Measurements from ENCODE around the gene GALNT2. TPM values are rescaled to one million over a fixed set of nuclear protein-coding genes. Genes with fewer than 3 reads are reported as not detected.

GALNT2 gene
- total and polyA plus RNA-seq, 4 experiments from 2014 or later, result 11.5 to 20.9 (median 15.8) TPM

GRCh38 chr1:230112131-230112701, 45.2 kb downstream of the GALNT2 start:
- Histone ChIP-seq H3K36me3 (ENCODE audit: insufficient read depth, low read length) (no peaks in the 10 kb centered on the region), H3K27ac (ENCODE audit: low read depth, low read length) (no peak overlapping the region), H3K4me3 (ENCODE audit: low read length in 2 of 2) (no peak overlapping the region), H3K27me3 (ENCODE audit: insufficient read depth, low read length) (no peaks in the 10 kb centered on the region), H3K4me1 (ENCODE audit: insufficient read depth, low read length) (peaks cover 9% of the 10 kb centered on the region), H3K9me3 (ENCODE audit: control insufficient read depth in 1 of 2, low read length in 2 of 2) (no peaks in the 10 kb centered on the region)
- H3K4me3 Mint-ChIP-seq, result no peak overlapping the region
- no peaks in the 10 kb centered on the region for H3K27me3 Mint-ChIP-seq
- peak overlapping the region in 1 of 7 donors; percentile 37 for H3K27ac Mint-ChIP-seq
- POLR2A ChIA-PET (ENCODE audit: partially characterized antibody), result no interaction called here
- peaks cover 14 to 30% of the 10 kb centered on the region in 2 donors for H3K36me3 Mint-ChIP-seq
- intact Hi-C loops (cut with micrococcal nuclease), result no loop called here
- no peak for DNase-seq
- H3K4me1 Mint-ChIP-seq, result peaks cover 17 to 36% (median 29%) of the 10 kb centered on the region in 4 donors
- H3K9me3 Mint-ChIP-seq, result no peaks in the 10 kb centered on the region
- CTCF ChIA-PET (ENCODE audit: partially characterized antibody), result no interaction called here

GRCh38 chr1:230112782-230113181, 45.7 kb downstream of the GALNT2 start:
- H3K27me3 Mint-ChIP-seq, result no peaks in the 10 kb centered on the region
- no peak overlapping the region for H3K27ac Mint-ChIP-seq
- intact Hi-C loops (cut with micrococcal nuclease), result no loop called here
- peaks cover 9% of the 10 kb centered on the region for H3K4me1 ChIP-seq (ENCODE audit: insufficient read depth, low read length)
- H3K36me3 ChIP-seq (ENCODE audit: insufficient read depth, low read length), result no peaks in the 10 kb centered on the region
- ChIA-PET CTCF (ENCODE audit: partially characterized antibody) (no interaction called here), POLR2A (ENCODE audit: partially characterized antibody) (no interaction called here)
- DNase-seq, result no peak
- no peaks in the 10 kb centered on the region for H3K9me3 Mint-ChIP-seq
- H3K4me3 Mint-ChIP-seq, result no peak overlapping the region
- H3K4me1 Mint-ChIP-seq, result peaks cover 17 to 37% (median 27%) of the 10 kb centered on the region in 4 donors
- H3K36me3 Mint-ChIP-seq, result peaks cover 14 to 32% of the 10 kb centered on the region in 2 donors
- H3K27me3 ChIP-seq (ENCODE audit: insufficient read depth, low read length), result no peaks in the 10 kb centered on the region
- H3K4me3 ChIP-seq (ENCODE audit: low read length in 2 of 2), result no peak overlapping the region
- no peak overlapping the region for H3K27ac ChIP-seq (ENCODE audit: low read depth, low read length)
- no peaks in the 10 kb centered on the region for H3K9me3 ChIP-seq (ENCODE audit: control insufficient read depth in 1 of 2, low read length in 2 of 2)

- POLR2A ChIA-PET (ENCODE audit: partially characterized antibody), result no interaction called here
Observed at GRCh38 chr1:230113235-230113592, 46.2 kb downstream of the GALNT2 start.

GRCh38 chr1:230113593-230114236, 46.7 kb downstream of the GALNT2 start:
- H3K4me1 Mint-ChIP-seq, result peaks cover 16 to 31% (median 23%) of the 10 kb centered on the region in 4 donors
- peak overlapping the region in 1 of 8 donors; percentile 8 for H3K4me3 Mint-ChIP-seq
- peaks cover 14 to 35% of the 10 kb centered on the region in 2 donors for H3K36me3 Mint-ChIP-seq
- ChIA-PET POLR2A (ENCODE audit: partially characterized antibody) (no interaction called here), CTCF (ENCODE audit: partially characterized antibody) (interaction anchor here (0.7 kb wide), 1 partner anchor 397 kb away, joined by 3 read pairs; no protein-coding TSS in a partner anchor)
- H3K9me3 Mint-ChIP-seq, result no peaks in the 10 kb centered on the region
- peaks cover 9% of the 10 kb centered on the region for H3K4me1 ChIP-seq (ENCODE audit: insufficient read depth, low read length)
- no peak for DNase-seq
- H3K4me3 ChIP-seq (ENCODE audit: low read length in 2 of 2), result no peak overlapping the region
- H3K27ac ChIP-seq (ENCODE audit: low read depth, low read length), result no peak overlapping the region
- intact Hi-C loops (cut with micrococcal nuclease), result no loop called here
- peak overlapping the region in 2 of 7 donors; percentile 25 to 36 for H3K27ac Mint-ChIP-seq
- no peaks in the 10 kb centered on the region for H3K9me3 ChIP-seq (ENCODE audit: control insufficient read depth in 1 of 2, low read length in 2 of 2)
- no peaks in the 10 kb centered on the region for H3K27me3 ChIP-seq (ENCODE audit: insufficient read depth, low read length)
- H3K27me3 Mint-ChIP-seq, result no peaks in the 10 kb centered on the region
- H3K36me3 ChIP-seq (ENCODE audit: insufficient read depth, low read length), result no peaks in the 10 kb centered on the region

More at GRCh38 chr1:230113235-230113592, 46.2 kb downstream of the GALNT2 start:
- intact Hi-C loops (cut with micrococcal nuclease), result no loop called here
- Histone ChIP-seq H3K9me3 (ENCODE audit: control insufficient read depth in 1 of 2, low read length in 2 of 2) (no peaks in the 10 kb centered on the region), H3K4me1 (ENCODE audit: insufficient read depth, low read length) (peaks cover 9% of the 10 kb centered on the region), H3K36me3 (ENCODE audit: insufficient read depth, low read length) (no peaks in the 10 kb centered on the region), H3K27ac (ENCODE audit: low read depth, low read length) (no peak overlapping the region), H3K4me3 (ENCODE audit: low read length in 2 of 2) (no peak overlapping the region), H3K27me3 (ENCODE audit: insufficient read depth, low read length) (no peaks in the 10 kb centered on the region)
- DNase-seq, result no peak
- Mint-ChIP-seq H3K9me3 (no peaks in the 10 kb centered on the region), H3K4me1 (peaks cover 17 to 34% (median 27%) of the 10 kb centered on the region in 4 donors), H3K4me3 (peak overlapping the region in 1 of 8 donors; percentile 8), H3K36me3 (peaks cover 14 to 35% of the 10 kb centered on the region in 2 donors), H3K27me3 (no peaks in the 10 kb centered on the region), H3K27ac (peak overlapping the region in 2 of 7 donors; percentile 25 to 36)
- CTCF ChIA-PET (ENCODE audit: partially characterized antibody), result interaction anchor here (0.7 kb wide), 1 partner anchor 397 kb away, joined by 3 read pairs; no protein-coding TSS in a partner anchor

- ChIA-PET CTCF (ENCODE audit: partially characterized antibody) (interaction anchor here (0.7 kb wide), 1 partner anchor 398 kb away, joined by 3 read pairs; no protein-coding TSS in a partner anchor), POLR2A (ENCODE audit: partially characterized antibody) (no interaction called here)
- H3K4me3 ChIP-seq (ENCODE audit: low read length in 2 of 2), result no peak overlapping the region
- H3K27me3 ChIP-seq (ENCODE audit: insufficient read depth, low read length), result no peaks in the 10 kb centered on the region
- H3K9me3 ChIP-seq (ENCODE audit: control insufficient read depth in 1 of 2, low read length in 2 of 2), result no peaks in the 10 kb centered on the region
- intact Hi-C loops (cut with micrococcal nuclease), result no loop called here
- Mint-ChIP-seq H3K36me3 (peaks cover 14 to 35% of the 10 kb centered on the region in 2 donors), H3K27me3 (no peaks in the 10 kb centered on the region), H3K9me3 (no peaks in the 10 kb centered on the region), H3K4me1 (peaks cover 17 to 27% (median 21%) of the 10 kb centered on the region in 4 donors), H3K4me3 (no peak overlapping the region), H3K27ac (no peak overlapping the region)
- H3K4me1 ChIP-seq (ENCODE audit: insufficient read depth, low read length), result peaks cover 9% of the 10 kb centered on the region
- no peaks in the 10 kb centered on the region for H3K36me3 ChIP-seq (ENCODE audit: insufficient read depth, low read length)
- no peak for DNase-seq
- no peak overlapping the region for H3K27ac ChIP-seq (ENCODE audit: low read depth, low read length)
Observed at GRCh38 chr1:230114237-230114651, 47.2 kb downstream of the GALNT2 start.

DNA sequence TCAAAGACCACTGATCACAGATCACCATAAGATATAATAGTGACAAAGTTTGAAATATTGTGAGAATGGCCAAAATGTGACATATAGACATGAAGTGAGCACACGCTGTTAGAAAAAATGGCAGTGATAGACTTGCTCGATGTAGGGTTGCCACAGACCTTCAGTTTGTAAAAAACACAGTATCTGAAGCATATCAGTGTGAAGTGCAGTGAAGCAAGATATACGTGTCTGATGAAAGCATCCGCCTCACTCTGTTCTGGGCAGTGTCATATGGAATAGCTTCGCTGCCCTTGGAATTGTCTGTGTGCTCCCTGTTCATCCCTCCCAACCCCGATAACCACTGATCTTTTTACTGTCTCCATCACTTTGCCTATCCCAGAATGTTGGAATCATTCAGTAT, 50.7 kb downstream of the GALNT2 start:
- no peaks in the 10 kb centered on the region for H3K27me3 Mint-ChIP-seq
- ChIA-PET POLR2A (ENCODE audit: partially characterized antibody) (no interaction called here), CTCF (ENCODE audit: partially characterized antibody) (no interaction called here)
- H3K9me3 Mint-ChIP-seq, result no peaks in the 10 kb centered on the region
- H3K36me3 ChIP-seq (ENCODE audit: insufficient read depth, low read length), result no peaks in the 10 kb centered on the region
- DNase-seq, result no peak
- H3K4me3 ChIP-seq (ENCODE audit: low read length in 2 of 2), result no peak overlapping the region
- intact Hi-C loops (cut with micrococcal nuclease), result no loop called here
- no peak overlapping the region for H3K27ac Mint-ChIP-seq
- H3K4me1 ChIP-seq (ENCODE audit: insufficient read depth, low read length), result no peaks in the 10 kb centered on the region
- peaks cover 12 to 41% of the 10 kb centered on the region in 2 donors for H3K36me3 Mint-ChIP-seq
- H3K4me3 Mint-ChIP-seq, result no peak overlapping the region
- no peaks in the 10 kb centered on the region for H3K27me3 ChIP-seq (ENCODE audit: insufficient read depth, low read length)
- no peak overlapping the region for H3K27ac ChIP-seq (ENCODE audit: low read depth, low read length)
- H3K4me1 Mint-ChIP-seq, result peaks cover 14 to 33% (median 20%) of the 10 kb centered on the region in 4 donors
- no peaks in the 10 kb centered on the region for H3K9me3 ChIP-seq (ENCODE audit: control insufficient read depth in 1 of 2, low read length in 2 of 2)

DNA sequence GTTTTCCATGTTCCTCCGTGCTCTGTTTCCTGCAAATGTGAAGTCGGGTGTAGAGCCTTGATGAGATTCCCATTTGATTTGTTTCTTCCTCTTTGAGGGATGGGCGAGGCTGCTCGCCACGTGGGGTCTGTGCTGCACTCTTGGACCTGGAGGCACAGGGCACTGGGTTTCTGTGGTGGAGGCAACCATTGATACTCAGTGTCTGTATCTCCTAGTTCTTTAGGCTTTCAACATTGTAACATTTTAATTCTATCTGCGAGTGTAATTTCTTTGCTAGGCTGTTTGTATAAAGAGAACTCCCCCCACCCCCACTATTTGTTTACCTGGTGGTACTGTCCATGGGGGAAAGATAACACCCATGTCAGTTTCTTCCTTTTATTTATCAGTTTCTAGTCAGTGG, 52.3 kb downstream of the GALNT2 start:
- intact Hi-C loops (cut with micrococcal nuclease), result no loop called here
- Mint-ChIP-seq H3K9me3 (no peaks in the 10 kb centered on the region), H3K4me1 (peaks cover 25 to 42% (median 32%) of the 10 kb centered on the region in 4 donors)

More for the DNA sequence above, 52.3 kb downstream of the GALNT2 start:
- Histone ChIP-seq H3K9me3 (ENCODE audit: control insufficient read depth in 1 of 2, low read length in 2 of 2) (no peaks in the 10 kb centered on the region), H3K27me3 (ENCODE audit: insufficient read depth, low read length) (no peaks in the 10 kb centered on the region), H3K4me1 (ENCODE audit: insufficient read depth, low read length) (no peaks in the 10 kb centered on the region), H3K4me3 (ENCODE audit: low read length in 2 of 2) (no peak overlapping the region), H3K27ac (ENCODE audit: low read depth, low read length) (no peak overlapping the region), H3K36me3 (ENCODE audit: insufficient read depth, low read length) (no peaks in the 10 kb centered on the region)
- no peak overlapping the region for H3K4me3 Mint-ChIP-seq
- H3K36me3 Mint-ChIP-seq, result peaks cover 9 to 29% of the 10 kb centered on the region in 2 donors
- H3K27ac Mint-ChIP-seq, result no peak overlapping the region
- CTCF ChIA-PET (ENCODE audit: partially characterized antibody), result interaction anchor here (2.0 kb wide), 1 partner anchor 9 kb away, joined by 5 read pairs; no protein-coding TSS in a partner anchor
- no peak for DNase-seq
- POLR2A ChIA-PET (ENCODE audit: partially characterized antibody), result no interaction called here
- H3K27me3 Mint-ChIP-seq, result no peaks in the 10 kb centered on the region

Data from CD4-positive, alpha-beta memory T cell (primary cell).